Activated T-helper 1 cell treated with anti-CD3 and anti-CD28 coated beads, Interleukin-2, amount 50 U/mL, for 16 hours (primary cell): Measurements from ENCODE around the gene TSPAN11.
"Not testable (repeated sequence)": the region's sequence is repeated elsewhere in the genome, so short reads cannot be mapped to it uniquely, and the experiment has no call there.

ENCODE experiments used
- DNase-seq, 2 donors: peaks; one replicate each; pipeline ENCODE4 v3.0.0-alpha.2; 2020; ENCODE audit warnings: low read depth in 1 of 2, low spot score in 1 of 2

TSPAN11 gene, protein sequence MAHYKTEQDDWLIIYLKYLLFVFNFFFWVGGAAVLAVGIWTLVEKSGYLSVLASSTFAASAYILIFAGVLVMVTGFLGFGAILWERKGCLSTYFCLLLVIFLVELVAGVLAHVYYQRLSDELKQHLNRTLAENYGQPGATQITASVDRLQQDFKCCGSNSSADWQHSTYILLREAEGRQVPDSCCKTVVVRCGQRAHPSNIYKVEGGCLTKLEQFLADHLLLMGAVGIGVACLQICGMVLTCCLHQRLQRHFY

DNA sequence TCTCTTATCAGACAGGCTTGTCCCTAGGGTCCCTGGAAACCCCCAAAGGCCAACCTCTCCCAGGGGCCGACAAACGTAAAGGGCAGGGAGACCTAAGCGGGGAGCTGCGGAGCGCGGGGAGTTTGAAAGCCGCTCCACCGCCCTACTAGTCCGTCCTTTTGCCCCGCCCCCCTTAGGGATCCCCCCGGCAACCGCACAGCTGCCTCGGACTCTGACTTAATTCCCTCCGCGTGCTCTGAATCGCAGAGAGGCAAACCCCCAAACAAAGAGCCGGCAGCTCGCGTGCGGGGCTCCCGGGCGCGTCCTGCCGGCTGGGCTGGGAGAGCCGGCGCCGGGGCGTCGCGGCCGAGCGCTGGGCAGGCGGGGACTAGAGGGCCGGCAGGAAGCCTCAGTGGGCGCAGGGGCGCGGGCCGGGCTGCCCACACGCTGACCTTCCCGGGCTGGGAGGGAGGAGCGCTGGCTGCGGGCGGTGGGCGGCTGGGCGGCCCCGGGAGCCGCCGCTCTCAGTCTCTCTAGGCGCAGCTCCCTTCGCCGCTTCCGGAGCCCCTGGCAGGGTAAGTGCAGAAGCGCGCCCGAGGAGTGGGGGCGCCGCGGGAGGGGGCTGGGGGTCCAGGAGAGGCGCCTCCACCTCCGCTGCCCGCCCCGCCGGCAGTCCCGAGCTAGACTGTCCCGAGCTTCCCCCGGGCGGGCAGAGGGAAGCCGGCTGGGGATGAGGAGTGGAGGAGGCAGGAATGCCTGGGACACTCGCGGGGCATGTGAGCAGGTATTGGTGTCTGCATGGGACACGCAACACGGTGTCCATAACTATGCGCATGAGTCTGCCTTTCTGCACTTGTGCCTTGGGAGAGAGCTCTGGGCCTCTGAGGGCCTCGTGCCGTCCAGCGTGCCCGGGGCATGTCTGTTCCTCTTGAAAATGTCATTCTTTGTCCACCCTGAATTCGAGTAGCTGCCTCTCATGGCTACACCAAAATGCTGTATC, at the start of gene TSPAN11:
TSPAN11 (plus strand) TSS at position 506 of the 979 bp plus-strand sequence. CDS start 27,244 bp downstream, outside the sequence.
- DNase-seq: no peak

DNA sequence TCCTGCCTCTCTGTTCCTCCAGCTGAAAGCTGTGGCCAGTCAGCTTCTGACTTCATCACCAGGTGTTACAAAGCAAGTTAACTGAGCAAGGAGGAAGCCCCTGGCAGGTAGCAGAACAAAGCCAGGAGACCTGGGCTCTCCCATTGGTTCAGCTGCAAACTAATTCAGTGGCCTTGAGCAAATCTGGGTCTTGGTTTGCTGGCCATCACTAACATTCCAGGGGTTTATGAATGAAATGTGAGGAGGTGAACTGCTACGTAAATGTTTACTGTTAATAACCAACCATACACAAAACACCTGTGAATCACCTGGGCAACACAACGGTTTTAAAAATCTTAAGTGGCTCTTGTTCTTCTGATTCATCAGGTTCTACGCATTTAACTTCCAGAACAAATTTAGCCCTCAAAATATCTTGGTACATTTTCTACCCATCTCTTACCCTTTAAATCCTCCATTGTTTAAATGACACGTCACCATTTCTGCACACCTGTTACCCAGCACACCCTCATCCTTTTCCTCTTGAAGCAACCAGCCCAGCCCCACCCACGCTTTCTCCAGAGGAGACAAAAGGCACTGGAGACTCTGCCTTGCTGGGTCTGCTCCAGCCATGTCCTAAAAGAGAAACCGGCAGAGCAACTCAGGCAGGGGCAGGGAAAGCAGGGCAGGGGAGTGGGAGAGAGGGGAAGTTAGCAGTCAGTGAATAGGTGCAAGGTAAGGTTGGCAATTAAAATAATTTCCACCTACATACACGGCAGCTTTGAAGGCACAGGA, 49.3 kb upstream of the TSPAN11 start:
- DNase-seq: no peak

- no peak for DNase-seq
These were observed 48.5 kb upstream of the TSPAN11 start for GRCh38 chr12:30878024-30878423.

- no peak for DNase-seq
These were observed 46.5 kb upstream of the TSPAN11 start for GRCh38 chr12:30880061-30880460.

DNA sequence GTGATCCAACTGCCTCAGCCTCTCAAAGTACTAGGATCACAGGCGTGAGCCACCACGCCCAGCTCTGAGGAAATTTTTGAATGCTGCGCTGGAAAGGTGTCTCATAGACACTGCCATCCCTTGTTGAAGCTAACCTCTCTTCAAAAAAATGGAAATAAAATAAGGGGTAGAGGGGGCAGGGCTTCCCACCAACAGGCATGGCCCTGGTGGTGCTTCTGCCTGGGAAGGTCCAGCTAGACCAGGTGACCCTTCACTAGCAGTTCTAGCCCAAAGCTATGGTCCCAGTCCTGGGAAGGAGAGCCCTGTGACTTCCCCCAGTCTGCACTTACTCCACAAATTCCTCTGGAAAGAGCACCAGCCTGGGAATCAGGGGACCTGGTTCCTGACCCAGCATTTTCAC, 45.7 kb upstream of the TSPAN11 start:
- DNase-seq: no peak

GRCh38 chr12:30882706-30883105, 43.8 kb upstream of the TSPAN11 start:
- DNase-seq: no peak

GRCh38 chr12:30884799-30885198, 41.7 kb upstream of the TSPAN11 start:
- DNase-seq: no peak

- no peak for DNase-seq
These were observed 41.2 kb upstream of the TSPAN11 start for GRCh38 chr12:30885321-30885720.

DNA sequence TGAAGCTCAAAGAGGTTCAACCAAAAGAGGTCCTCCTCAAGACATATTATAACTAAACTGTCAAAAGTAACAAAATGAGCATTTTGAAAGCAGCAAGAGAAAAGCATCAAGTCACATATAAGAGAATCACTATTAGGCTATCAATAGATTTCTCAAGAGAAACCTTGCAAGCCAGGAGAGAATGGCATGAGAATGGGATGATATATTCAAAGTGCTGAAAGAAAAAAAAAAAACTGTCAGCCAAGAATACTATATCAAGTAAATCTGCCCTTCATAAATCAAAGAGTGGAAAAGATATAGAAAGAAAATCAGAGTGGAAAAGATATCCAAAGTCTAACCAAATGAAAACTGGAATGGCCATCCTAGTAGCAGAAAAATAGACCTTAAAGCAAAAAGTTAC, 39.3 kb upstream of the TSPAN11 start:
- DNase-seq: no peak

- DNase-seq: no peak
These were observed 38.3 kb upstream of the TSPAN11 start for GRCh38 chr12:30888241-30888640.

GRCh38 chr12:30894531-30894930, 32.0 kb upstream of the TSPAN11 start:
- DNase-seq: not testable (repeated sequence)

DNA sequence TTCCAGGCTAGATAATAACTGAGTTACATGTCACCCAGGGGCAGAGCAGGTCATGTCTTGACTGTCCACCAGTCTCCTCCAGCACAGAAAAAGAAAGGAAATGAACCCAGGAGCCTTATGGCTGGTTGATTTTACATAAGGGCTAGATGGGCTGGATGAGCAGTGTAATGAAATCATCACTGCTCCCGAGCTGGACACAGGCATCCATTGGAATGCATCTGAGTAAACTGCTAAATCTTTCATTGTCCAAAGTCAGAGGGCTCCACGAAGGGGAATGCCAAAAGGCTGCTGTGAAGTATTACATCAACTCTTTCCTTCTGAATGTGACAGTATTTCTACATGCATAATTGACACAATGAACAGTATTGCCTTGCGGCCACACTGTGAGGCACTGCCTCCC, 30.1 kb upstream of the TSPAN11 start:
- no peak for DNase-seq

- DNase-seq: no peak
These were observed 27.7 kb upstream of the TSPAN11 start for GRCh38 chr12:30898846-30899245.

- DNase-seq: no peak
These were observed 26.2 kb upstream of the TSPAN11 start for GRCh38 chr12:30900351-30900750.

- DNase-seq: no peak
These were observed 24.5 kb upstream of the TSPAN11 start for GRCh38 chr12:30902001-30902400.

- no peak for DNase-seq
These were observed 24.0 kb upstream of the TSPAN11 start for GRCh38 chr12:30902596-30902995.

GRCh38 chr12:30905463-30906009, 21.0 kb upstream of the TSPAN11 start:
- no peak for DNase-seq

DNA sequence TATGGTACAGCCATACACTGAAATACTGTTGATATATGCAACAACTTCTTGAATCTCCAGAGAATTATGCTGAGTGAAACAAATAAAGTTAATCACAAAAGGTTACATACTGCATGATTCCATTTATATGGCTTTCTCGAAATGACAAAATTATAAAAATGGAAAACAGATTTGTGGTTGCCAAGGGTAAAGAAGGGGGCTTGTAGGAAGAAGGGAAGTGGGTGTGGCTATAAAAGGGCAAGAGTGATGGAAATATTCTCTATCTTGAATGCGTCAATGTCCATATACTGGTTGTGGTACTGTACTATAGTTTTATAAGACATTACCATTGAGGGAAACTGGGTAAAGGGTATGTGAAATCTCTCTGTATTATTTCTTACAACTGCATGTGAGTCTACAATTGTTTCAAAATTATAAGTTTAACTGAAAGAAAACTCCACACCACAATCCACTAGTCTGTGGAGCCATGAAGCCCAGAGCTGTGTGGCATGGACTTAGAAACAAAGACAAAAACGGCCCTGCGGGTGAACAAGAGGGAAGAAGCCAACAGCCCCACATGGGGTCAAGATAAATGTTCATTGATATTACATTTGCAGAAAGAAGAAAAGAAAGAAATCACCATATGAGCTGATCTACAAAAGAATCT, 18.3 kb upstream of the TSPAN11 start:
- no peak for DNase-seq

GRCh38 chr12:30908722-30909348, 17.7 kb upstream of the TSPAN11 start:
- no peak for DNase-seq

GRCh38 chr12:30909349-30910037, 17.1 kb upstream of the TSPAN11 start:
- DNase-seq: no peak
